ENCODE measurements around the gene APBA2.

Gene APBA2

DNA sequence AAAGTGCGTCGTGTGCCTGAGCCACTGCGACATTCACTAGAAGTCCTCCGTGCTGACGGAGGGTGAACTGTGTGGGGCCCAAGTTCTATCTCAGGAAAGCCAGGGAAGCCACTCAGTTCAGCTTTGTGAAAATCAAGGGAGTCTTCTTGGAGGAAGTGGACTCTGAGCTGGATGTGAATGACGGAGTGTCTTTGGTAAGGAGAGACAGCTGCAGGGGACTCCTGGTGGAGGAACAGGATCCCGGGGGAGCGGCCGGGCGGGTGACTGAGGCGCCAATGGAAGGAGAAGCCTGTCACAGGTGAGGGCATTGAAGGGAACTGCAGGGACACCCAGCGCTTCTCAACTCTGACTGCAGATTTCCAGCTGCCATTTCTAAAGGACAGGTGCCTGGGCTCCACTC lies 75.6 kb downstream of the APBA2 start:
- FAIRE-seq = no peak

DNA sequence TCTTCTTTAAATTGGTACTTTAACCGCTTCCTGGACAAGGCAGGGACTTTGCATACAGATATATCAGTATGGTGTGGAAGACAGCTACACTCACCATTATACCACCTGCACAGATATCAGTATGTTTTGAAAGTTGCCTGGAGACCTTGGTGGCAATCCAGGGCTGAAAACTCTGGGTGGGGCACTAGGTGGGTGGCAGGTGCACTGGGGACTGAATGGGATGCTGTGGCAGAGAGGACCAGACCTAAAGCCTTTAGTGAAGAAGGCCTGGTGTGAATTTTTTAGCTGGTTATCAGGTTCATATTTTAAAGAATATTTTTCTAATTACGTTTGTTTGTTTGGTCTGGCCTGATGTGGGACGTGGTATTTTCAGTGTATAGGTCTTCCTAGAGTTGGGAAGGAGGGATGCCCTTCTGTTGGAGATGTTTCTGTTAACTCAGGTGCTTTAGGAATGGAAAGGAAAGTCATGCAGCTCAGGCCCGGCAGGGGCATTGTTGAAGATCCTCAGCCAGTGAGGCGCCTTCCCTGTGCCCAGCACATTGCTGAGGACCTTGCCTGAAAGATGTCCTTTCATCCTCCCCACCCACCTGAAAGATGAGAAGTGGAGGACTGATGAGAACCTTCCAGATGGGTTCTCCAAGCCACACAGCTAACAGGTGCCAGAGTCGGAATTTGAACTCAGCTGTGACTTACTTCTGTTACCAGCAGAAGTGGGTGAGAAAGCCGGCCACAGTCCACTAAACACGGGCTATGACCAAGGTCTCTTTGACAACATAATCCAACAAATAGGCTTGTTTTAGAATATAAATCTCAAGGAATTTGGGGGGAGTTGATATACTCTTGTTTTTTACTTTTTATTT lies 77.3 kb downstream of the APBA2 start:
- FAIRE-seq = no peak

DNA sequence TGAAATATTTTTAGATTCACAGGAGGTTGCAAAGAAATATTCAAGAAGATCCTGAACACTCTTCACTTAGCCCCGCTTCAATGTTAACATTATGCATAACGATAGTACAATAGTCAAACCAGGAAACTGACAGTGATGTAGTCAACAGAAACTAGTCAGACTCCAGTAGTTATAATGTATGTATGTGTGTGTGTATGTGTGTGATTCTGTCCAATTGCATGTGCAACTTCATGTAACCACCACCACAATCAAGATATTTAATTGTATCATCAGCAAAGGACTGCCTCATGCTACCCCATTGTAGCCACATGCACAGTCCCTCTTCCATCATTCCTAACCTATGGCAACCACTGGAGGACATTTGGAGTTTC lies 77.9 kb downstream of the APBA2 start:
- FAIRE-seq = no peak

DNA sequence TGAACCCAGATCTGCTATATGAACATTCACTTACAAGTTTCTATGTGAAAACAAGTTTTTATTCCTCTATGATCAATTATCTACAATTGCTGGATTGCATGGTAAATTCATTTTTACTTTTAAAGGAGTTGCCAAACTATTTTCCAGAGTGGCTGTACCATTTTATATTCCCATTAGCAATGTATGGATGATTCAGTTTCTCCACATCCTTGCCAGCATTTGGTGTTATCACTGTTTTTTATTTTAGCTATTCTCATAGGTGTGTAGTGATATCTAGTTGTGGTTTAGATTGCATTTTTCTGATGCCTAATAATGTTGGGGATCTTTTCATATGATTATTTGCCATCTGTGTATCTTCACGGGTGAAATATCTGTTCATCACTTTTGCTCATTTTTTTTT lies 78.3 kb downstream of the APBA2 start:
- FAIRE-seq = no peak

DNA sequence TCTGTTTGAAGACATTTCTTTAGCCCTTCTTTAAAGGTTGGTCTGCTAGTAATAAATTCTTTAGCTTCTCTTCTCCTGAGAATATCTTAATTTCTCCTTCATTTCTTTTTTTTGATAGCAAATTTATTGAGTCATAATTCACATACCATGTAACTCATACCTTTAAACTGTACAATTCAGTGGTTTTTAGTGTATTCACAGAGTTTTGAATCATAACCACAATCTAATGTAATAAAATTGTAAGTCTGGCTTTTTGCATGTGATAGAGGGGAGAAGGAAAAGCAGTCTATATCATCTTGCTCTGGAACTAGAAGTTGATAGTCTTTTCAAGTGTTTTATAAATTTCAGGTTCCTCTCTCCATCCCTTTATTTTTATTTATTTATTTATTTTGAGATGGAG lies 81.3 kb downstream of the APBA2 start:
- FAIRE-seq = no peak

DNA sequence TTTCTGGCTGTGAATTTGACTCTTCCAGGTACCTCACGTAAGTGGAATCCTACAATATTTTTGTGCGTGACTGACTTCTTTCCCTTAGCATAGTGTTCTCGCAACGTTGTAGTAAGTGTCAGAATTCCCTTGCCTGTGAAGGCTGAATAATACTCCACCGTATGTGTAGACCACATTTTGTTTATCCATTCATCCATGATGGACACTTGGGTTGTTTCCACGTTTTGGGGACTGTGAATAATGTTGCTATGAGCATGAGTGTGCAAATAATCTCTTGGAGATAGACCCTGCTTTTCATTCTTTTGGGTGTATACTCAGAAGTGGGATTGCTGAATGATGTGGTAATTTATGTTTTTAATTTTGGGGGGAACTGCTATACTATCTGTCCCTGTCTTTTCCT lies 82.2 kb downstream of the APBA2 start:
- no peak for FAIRE-seq

DNA sequence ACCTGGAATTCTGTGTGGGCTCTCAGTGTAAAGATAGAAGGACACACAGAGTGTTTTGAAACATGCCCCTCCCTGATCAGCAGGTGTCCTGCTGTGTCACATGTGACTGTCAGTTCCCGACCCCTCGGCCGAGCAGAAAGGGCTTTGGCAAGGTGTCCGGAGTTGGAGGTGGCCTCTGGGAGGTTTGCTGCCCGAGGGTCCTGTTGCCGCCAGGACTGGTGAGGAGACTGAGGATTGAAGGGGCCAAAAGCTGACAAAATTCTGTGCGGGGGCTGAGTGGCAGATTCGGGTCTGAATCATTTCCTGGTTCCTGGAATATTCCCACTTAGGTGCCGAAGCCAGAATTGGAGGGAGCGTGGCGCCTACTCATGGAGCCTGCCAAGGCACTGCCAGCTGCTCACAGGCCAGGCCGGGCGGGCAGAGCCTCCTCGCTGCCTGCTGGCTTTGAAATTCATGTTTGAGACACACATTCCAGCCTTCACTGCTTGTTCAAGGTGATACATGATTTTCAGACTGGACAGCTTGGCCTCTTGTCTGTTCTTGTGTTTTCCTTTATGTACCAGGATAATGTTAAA lies 83.8 kb downstream of the APBA2 start:
- FAIRE-seq = no peak

DNA sequence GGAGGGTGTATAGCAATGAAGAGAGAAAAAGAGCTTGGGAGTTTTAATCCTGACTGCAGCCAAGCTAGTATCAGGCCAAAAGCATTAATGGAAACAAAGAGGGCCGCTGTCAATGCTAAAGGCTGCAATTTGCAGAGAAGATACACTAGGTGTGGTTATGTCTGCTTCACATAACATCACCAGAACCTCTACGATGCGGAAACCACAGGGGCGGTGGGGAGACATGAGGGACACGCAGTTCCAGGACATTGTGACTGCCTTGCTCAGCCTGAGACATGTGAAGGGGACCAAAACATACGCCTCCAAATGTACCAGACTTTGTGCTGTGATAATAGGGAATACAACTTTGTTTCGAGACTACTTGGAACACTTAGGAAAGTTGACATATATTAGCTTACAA lies 88.4 kb downstream of the APBA2 start:
- FAIRE-seq = no peak

DNA sequence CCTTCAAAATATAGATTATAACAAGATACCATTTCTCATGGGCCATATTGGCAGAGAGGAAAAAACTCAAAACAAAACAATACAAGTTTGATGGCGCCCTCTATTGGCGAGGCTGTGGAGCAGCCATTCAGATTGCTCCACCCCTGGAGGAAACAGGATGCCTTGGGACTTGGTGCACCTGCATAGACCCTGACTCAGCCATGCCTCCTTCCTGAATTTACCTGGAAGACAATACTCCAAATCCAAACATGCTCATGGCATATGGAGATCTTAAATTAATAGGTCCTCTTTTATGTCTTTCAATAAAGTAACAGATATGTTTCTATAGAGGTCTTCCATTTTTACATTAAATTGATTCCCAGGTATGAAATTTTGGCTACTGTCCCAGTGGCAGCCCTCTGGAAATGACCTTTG lies 90.0 kb downstream of the APBA2 start:
- peak; percentile 65 for FAIRE-seq

DNA sequence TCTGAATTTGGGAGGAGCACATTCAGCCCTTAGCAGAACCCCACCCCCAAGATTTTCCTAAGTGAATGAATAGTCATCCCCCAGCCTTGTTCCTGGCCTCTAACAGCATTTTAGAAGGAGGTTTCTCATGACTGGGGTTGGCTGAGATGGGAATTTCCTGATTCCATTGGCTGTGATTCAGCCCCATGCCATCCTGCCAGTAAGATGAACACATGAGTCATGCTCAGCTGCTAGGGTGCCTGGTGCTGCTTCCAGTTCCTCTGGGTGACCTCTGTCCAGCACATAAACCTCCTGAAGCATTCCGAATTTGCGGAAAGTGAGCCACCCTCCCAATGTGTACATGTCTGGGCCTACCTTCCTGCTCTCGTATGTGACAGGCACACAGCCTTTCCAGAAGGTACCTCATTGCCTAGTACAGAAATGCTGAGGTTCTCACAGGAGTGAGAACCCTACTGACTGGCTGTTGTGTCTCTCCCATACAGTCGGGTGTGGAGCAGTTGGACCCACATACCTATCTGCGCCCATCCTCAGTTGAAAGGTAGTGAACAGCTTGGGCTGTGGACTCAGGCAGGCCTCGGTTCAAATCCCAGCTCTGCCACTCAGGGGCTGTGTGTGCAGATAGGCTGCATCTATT lies 91.7 kb downstream of the APBA2 start:
- FAIRE-seq = no peak

DNA sequence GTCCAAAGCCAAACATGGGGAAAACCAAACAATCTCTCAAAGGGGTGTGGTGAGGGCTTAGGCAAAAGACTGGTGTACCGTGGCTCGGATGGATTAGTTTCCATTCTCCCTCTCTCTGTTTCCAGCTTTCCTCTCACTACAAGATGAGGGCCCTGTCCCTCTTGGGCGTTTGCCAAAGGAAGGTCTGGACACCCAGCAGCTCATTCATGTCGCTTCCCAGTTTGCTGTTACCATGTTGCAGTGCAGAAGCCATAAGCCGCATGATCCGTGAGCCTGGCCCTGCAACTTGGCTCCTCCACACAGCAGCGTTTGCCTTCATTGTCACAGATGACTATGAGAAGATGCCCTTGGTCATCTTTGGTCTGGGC lies 92.2 kb downstream of the APBA2 start:
- no peak for FAIRE-seq

DNA sequence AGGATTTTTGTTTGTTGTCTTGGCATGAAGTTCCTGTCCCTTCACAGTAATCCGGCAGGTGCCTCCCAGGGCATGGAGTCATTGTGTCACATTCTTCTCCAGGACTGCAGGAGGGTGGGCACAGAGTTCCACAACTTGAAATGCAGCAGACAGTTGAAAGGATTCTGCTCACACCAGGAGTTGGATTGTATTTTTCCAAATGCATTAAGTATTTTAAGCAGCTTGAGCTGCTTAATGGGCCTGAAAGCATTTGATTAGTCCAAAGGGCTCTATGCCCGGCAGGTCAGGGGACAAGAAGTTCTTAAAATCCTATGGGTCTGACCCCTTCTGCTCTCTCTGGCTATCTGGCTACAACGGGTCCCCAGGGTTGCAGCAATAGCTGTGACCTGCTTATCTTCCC lies 92.9 kb downstream of the APBA2 start:
- no peak for FAIRE-seq

DNA sequence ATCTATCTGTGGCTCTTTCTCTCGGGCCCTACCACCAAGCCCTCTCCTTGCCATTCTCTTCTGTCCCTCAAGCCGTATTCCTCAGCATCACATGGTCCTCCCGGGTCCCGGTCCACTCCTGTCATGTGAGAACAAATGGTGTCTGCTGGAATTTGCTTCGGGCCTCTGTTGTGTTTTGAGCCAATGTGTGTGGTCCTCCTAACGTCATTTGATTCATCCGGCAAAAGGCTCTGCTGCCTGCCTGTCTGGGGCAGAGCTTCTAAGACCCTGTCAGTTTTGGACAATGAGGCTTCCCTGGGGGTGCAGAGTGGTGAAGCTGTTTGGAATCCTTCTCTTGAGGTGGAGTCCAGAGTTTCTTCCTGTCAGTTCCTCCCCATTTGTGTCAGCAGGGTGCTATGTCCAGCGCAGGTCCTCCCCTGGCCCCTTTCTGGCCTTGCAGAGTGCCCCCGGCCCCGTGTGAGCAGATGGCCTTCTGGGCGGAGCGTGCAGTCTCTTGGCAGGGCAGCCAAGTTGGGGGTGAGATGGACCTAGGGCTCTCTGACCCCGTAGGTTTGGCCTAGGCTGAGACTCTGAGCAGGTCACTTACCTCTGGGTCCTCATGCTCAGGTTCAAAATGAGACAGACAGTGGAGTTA lies 93.6 kb downstream of the APBA2 start:
- FAIRE-seq = no peak

DNA sequence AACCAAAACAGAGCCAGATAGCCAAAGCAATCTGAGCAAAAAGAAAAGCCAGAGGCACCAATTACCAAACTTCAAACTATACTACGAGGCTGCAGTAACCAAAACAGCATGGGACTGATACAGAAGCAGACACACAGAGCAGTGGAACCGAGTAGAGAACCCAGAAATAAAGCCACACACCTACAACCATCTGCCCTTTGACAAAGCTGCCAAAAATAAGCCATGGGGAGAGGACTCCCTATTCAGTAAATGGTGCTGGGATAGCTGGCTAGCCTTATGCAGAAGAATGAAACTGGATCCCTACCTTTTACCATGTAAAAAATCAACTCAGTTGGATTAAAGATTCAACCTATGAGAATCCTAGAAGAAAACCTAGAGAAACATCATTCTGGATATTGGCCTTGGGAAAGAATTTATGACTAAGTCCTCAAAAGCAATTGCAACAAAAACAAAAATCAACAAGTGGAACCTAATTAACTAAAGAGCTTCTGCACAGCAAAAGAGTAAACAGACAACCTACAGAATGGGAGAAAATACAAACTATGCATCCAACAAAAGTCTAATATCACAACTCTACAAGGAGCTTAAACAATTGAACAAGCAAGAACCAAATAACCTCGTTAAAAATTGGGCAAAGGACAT lies 95.1 kb downstream of the APBA2 start:
- FAIRE-seq = no peak

DNA sequence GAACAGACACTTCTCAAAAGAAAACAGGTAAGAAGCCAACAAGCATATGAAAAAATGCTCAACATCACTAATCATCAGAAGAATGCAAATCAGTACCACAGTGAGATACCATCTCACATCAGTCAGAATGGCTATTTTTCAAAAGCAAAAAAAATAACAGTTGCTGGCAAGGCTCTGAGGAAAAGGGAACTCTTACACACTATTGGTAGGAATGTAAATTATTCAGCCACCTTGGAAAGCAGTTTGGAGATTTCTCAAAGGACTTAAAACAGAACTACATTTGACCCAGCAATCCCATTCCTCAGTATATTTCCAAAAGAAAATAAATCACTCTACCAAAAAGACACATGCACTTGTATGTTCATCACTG lies 95.6 kb downstream of the APBA2 start:
- no peak for FAIRE-seq

DNA sequence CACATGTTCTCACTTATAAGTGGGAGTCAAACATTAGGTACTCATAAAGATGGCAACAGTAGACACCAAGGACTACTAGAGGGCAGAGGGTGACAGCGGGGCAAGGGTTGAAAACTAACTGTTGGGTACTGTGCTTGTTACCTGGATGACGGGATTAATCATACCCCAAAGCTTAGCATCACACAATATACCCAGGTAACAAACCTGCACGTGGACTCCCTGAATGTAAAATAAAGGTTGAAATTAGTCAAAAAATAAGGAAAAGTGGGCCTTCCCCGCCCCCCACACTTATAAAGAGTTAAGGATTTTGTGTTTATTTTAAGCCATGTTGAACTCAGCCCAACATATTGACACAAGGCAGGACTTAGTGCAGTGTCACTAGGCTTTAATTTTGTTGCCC lies 96.1 kb downstream of the APBA2 start:
- no peak for FAIRE-seq

DNA sequence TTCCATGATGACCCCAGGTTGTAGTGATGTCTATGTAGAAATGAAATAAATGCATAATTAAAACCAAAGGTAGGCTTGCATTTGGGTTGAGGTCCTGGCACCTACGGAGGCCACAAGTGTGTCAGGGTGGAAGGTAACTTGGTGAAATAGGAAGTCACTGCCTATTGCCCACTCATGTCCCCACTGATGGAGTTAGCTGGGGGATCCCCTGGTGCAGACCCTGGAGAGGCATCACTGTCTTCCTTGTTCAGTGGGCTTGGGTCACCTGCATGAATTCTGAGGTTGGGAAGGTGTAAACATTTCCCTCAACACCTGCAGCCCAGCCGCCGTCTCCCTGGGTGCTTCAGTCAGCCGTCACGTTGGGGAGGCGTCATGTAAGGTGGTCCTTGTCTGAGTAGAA lies 97.1 kb downstream of the APBA2 start:
- no peak for FAIRE-seq

DNA sequence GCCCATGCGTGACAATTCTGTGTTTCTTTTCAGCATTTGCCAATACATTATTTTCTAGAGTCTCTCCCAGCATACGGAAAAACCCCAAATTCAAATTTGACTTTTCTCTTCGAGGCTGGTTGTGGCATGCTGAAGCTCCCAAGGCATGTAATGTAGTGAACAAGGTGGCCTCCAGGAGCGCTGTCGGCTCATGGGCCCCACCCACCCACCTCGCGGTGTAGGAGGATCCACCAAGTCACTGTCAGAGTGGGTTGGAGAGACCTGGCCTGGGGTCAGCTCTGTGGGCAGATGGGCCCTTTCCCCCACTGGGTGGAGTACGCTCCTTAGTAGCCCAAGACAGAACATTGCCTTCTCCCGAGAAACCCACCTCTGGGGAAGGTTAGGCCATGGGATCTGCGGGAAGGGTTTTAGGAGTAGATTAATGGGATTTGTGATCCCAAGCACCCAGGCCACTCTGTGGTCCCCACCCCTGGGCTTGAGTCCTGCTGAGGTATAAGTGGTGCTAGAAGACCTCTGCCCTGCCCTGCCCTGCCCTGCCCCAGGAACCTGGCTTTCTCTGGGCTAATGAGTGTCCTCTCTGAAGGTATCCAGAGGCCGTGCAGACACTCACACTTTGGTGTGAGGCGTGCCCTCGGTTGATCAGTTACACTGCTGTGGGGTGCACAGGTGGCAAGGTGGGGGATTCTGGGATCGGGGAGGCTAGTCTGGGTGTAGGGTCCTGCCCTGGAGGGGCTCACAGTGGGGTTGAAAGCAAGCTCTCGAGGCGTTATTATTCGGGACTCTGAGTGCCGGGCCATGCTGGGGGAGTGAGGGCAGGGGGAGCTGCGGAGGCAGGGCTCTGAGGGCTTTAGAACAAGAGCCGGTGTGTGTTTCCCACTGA lies 97.9 kb downstream of the APBA2 start:
- FAIRE-seq = no peak

DNA sequence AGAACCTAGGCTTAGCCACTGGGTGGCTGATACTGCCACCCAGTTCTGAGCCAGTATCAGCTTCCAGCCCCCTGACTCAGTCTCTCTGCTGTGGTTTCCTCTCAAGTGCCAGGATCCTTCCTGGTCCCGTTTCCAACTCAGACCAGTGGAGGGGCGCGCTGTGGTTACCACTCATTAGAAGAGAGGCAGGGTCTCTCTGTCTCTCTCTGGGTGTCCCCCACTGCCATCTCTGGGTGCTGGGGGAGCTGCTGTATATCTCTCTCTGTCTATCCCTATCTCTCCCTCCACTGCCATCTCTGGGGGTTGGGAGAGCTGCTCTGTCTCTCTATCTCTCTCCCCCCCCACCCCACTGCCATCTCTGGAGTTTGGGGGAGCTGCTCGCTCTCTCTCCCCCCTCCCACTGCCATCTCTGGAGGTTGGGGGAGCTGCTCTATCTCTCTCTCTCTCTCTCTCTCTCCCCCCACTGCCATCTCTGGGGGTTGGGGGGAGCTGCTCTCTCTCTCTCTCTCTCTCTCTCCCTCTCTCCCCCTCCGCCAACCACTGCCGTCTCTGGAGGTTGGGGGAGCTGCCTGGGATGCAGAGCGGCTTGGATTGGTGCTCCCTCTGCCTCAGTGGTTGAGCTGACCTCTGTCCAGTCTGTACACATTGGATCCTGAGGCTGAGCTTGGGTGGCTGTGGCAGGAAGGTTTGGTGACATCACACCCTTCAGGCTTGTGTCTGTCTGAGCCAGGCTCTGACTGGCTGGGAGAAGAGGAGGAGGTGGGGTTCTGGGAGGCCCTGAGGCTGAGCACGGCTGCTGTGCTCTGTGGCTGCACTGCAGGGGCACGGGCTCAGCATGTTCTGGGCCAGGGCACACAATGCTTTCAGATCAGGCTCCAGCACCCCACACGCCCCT lies 98.9 kb downstream of the APBA2 start:
- no peak for FAIRE-seq

DNA sequence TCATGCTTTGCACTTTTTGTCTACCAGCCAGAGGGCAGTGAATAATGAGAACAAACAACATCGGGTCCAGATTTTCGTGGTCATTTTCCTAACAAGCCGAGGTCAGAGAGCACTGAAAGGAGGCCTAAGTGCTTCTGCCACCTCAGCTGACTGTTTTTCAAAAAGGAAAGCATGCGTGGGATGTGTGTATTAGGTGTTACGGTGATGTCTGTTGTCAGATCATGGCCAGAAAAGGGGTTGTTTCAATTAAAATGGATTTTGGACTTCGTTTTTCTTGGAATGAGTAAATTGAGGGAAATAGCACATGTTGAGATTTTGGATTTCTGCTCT lies 99.5 kb downstream of the APBA2 start:
- no peak for FAIRE-seq

DNA sequence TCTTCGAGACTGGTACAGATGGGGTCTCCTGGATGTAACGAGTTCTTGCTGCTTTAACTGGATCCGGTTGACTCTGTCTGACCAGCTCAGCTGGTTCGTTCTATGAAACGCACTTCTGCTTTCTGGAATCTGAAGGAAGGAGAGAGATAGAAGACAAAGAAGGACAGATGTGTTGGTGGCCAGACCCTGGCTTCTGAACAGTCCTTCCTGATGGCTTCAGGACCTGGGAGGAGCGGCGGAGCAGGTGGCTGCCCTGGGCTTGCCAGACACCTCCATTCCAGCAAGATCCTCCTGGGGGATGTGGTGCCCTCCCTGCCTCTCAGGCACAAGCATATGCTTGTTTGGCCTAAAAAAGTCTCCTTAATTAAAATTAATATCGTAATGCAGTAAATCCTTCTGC lies 99.9 kb downstream of the APBA2 start:
- FAIRE-seq = no peak

DNA sequence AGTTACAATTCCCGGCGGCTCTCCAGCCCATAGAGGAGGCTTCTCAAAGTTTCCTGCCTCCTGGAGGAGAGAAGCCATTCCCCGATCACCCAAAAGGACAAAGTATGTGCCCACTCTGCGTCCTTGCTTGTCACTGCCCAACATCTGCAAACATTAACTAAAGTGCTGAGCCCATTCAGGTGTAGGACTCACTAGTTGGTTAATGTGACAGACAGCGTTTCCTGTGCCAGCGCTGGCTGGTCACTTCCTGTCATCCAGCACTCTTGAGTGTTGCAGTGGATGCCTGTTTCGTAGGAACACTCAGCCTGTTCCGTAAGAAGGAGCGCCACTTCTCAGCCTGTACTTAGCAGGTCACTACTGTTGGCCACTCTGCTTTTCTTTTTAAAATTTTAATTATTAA lies 100.3 kb downstream of the APBA2 start:
- no peak for FAIRE-seq

Data from A204.1 (cell line).